Skeletal muscle cell (primary cell): ENCODE results near the gene MYH15.

Source experiments
- DNase-seq: peaks from one replicate; pipeline ENCODE4 v3.0.0-alpha.2; 2010; ENCODE audit warnings: low read depth
- H3K4me3 ChIP-seq: 2 replicates; pipeline ENCODE4 v1.5.1; 2011; ENCODE audit warnings: low read depth, mild to moderate bottlenecking, control low read depth, low read length, moderate library complexity

MYH15 gene

GRCh38 chr3:108437439-108437838 is 73.0 kb downstream of the MYH15 start:
- H3K4me3 ChIP-seq: no peak overlapping the region
- no peak for DNase-seq

GRCh38 chr3:108433928-108434327 is 76.5 kb downstream of the MYH15 start:
- DNase-seq: no peak
- no peak overlapping the region for H3K4me3 ChIP-seq

- H3K4me3 ChIP-seq: no peak overlapping the region
- no peak for DNase-seq
Measured at GRCh38 chr3:108432431-108432830, 78.0 kb downstream of the MYH15 start.

- no peak for DNase-seq
- no peak overlapping the region for H3K4me3 ChIP-seq
Measured at GRCh38 chr3:108430540-108430939, 79.9 kb downstream of the MYH15 start.

GRCh38 chr3:108428586-108428985 is 81.8 kb downstream of the MYH15 start:
- DNase-seq: no peak

GRCh38 chr3:108420926-108421325 is 89.5 kb downstream of the MYH15 start:
- peak; percentile 90 for DNase-seq

More at GRCh38 chr3:108428586-108428985, 81.8 kb downstream of the MYH15 start:
- H3K4me3 ChIP-seq: no peak overlapping the region

GRCh38 chr3:108416111-108416869 is 94.1 kb downstream of the MYH15 start:
- no peak for DNase-seq
- H3K4me3 ChIP-seq: no peak overlapping the region

More at GRCh38 chr3:108420926-108421325, 89.5 kb downstream of the MYH15 start:
- no peak overlapping the region for H3K4me3 ChIP-seq

- H3K4me3 ChIP-seq: no peak overlapping the region
- DNase-seq: no peak
Measured at GRCh38 chr3:108415661-108416060, 94.7 kb downstream of the MYH15 start.

- no peak overlapping the region for H3K4me3 ChIP-seq
- no peak for DNase-seq
Measured at GRCh38 chr3:108414007-108414406, 96.4 kb downstream of the MYH15 start.

GRCh38 chr3:108412121-108412750 is 98.2 kb downstream of the MYH15 start:
- no peak for DNase-seq
- H3K4me3 ChIP-seq: no peak overlapping the region

GRCh38 chr3:108410531-108410984 is 99.8 kb downstream of the MYH15 start:
- no peak overlapping the region for H3K4me3 ChIP-seq
- no peak for DNase-seq

- no peak for DNase-seq
- H3K4me3 ChIP-seq: no peak overlapping the region
Measured at GRCh38 chr3:108409800-108410178, 100.6 kb downstream of the MYH15 start.

GRCh38 chr3:108408883-108409799 is 101.3 kb downstream of the MYH15 start:
- DNase-seq: no peak
- no peak overlapping the region for H3K4me3 ChIP-seq

- H3K4me3 ChIP-seq: no peak overlapping the region
Measured at GRCh38 chr3:108407886-108408285, 102.5 kb downstream of the MYH15 start.

GRCh38 chr3:108406661-108407206 is 103.7 kb downstream of the MYH15 start:
- DNase-seq: no peak
- no peak overlapping the region for H3K4me3 ChIP-seq

More at GRCh38 chr3:108407886-108408285, 102.5 kb downstream of the MYH15 start:
- DNase-seq: no peak

- no peak for DNase-seq
- no peak overlapping the region for H3K4me3 ChIP-seq
Measured at GRCh38 chr3:108406063-108406660, 104.2 kb downstream of the MYH15 start.

- DNase-seq: no peak
- H3K4me3 ChIP-seq: no peak overlapping the region
Measured at GRCh38 chr3:108404368-108404767, 106.0 kb downstream of the MYH15 start.

GRCh38 chr3:108403686-108404345 is 106.6 kb downstream of the MYH15 start:
- no peak overlapping the region for H3K4me3 ChIP-seq
- no peak for DNase-seq

GRCh38 chr3:108403198-108403597 is 107.2 kb downstream of the MYH15 start:
- DNase-seq: no peak
- H3K4me3 ChIP-seq: no peak overlapping the region
